ENCODE data around the gene SLC25A53. TPM values are rescaled to one million over a fixed set of nuclear protein-coding genes. Genes with fewer than 3 reads are reported as not detected.

The SLC25A53 gene
- 0.84 and 6.6 TPM in 2 replicates for total RNA-seq (2014; rRNA removed; shearing (Covaris generic))

- DNase-seq (ENCODE audit: low spot score) = peak; percentile 42
Measured at GRCh38 chrX:104156630-104157529, at the start of gene SLC25A53. Gene SLC25A53, minus strand, starts transcription at chrX:104157009. Its CDS starts 51,752 bp downstream, at chrX:104105257.

GRCh38 chrX:104205548-104205947 lies 48.7 kb upstream of the SLC25A53 start:
- no peak for DNase-seq (ENCODE audit: low spot score)

GRCh38 chrX:104195489-104196084 lies 38.8 kb upstream of the SLC25A53 start:
- no peak for DNase-seq (ENCODE audit: low spot score)

- DNase-seq (ENCODE audit: low spot score) = no peak
Measured at GRCh38 chrX:104195013-104195412, 38.2 kb upstream of the SLC25A53 start.

GRCh38 chrX:104193485-104193884 lies 36.7 kb upstream of the SLC25A53 start:
- DNase-seq (ENCODE audit: low spot score) = no peak

GRCh38 chrX:104189837-104190236 lies 33.0 kb upstream of the SLC25A53 start:
- DNase-seq (ENCODE audit: low spot score) = peak; percentile 0

- no peak for DNase-seq (ENCODE audit: low spot score)
Measured at GRCh38 chrX:104187931-104188330, 31.1 kb upstream of the SLC25A53 start.

- no peak for DNase-seq (ENCODE audit: low spot score)
Measured at GRCh38 chrX:104183685-104184084, 26.9 kb upstream of the SLC25A53 start.

GRCh38 chrX:104173841-104174240 lies 17.0 kb upstream of the SLC25A53 start:
- DNase-seq (ENCODE audit: low spot score) = no peak

GRCh38 chrX:104172788-104173187 lies 16.0 kb upstream of the SLC25A53 start:
- DNase-seq (ENCODE audit: low spot score) = no peak

- no peak for DNase-seq (ENCODE audit: low spot score)
Measured at GRCh38 chrX:104172121-104172520, 15.3 kb upstream of the SLC25A53 start.

GRCh38 chrX:104168127-104168526 lies 11.3 kb upstream of the SLC25A53 start:
- DNase-seq (ENCODE audit: low spot score) = no peak

GRCh38 chrX:104166735-104167436 lies 10.1 kb upstream of the SLC25A53 start:
- DNase-seq (ENCODE audit: low spot score) = peak; percentile 1

- peak; percentile 65 for DNase-seq (ENCODE audit: low spot score)
Measured at GRCh38 chrX:104165894-104166734, 9.3 kb upstream of the SLC25A53 start, which contains the start of gene FAM199X. Gene FAM199X, plus strand, starts transcription at chrX:104166453. Its CDS starts 333 bp downstream, at chrX:104166786.

- DNase-seq (ENCODE audit: low spot score) = no peak
Measured at GRCh38 chrX:104151037-104151436, 5.8 kb downstream of the SLC25A53 start.

- no peak for DNase-seq (ENCODE audit: low spot score)
Measured at GRCh38 chrX:104141087-104141760, 15.6 kb downstream of the SLC25A53 start.

- DNase-seq (ENCODE audit: low spot score) = peak; percentile 0
Measured at GRCh38 chrX:104137496-104137895, 19.3 kb downstream of the SLC25A53 start.

GRCh38 chrX:104136241-104137019 lies 20.4 kb downstream of the SLC25A53 start:
- peak; percentile 68 for DNase-seq (ENCODE audit: low spot score)

- no peak for DNase-seq (ENCODE audit: low spot score)
Measured at GRCh38 chrX:104135677-104136076, 21.1 kb downstream of the SLC25A53 start.
